ENCODE data around the gene CRELD1. TPM values are rescaled to one million over a fixed set of nuclear protein-coding genes. Genes with fewer than 3 reads are reported as not detected.

The CRELD1 gene
- total and polyA plus RNA-seq, 2 donors from 2014 or later = 43.2 to 56.7 TPM

- Histone ChIP-seq H3K4me1 (ENCODE audit: control insufficient read depth in 2 of 3, insufficient read depth in 2 of 3, low read depth in 1 of 3, low read length in 3 of 3) (peaks cover 0 to 3% (median 0%) of the 10 kb centered on the region in 3 donors), H3K9ac (ENCODE audit: low read length in 3 of 3) (no peak overlapping the region), H3K27me3 (ENCODE audit: control insufficient read depth, insufficient read depth, low read length) (no peaks in the 10 kb centered on the region), H3K36me3 (ENCODE audit: control insufficient read depth in 2 of 3, insufficient read depth in 3 of 3, low read length in 3 of 3) (no peaks in the 10 kb centered on the region), H3K27ac (ENCODE audit: low read depth in 2 of 2, low read length in 2 of 2) (no peak overlapping the region), H3K4me3 (ENCODE audit: low read length in 3 of 3) (no peak overlapping the region), H3K9me3 (ENCODE audit: control insufficient read depth in 2 of 3, insufficient read depth in 1 of 3, low read length in 3 of 3) (no peaks in the 10 kb centered on the region)
- TF ChIP-seq CTCF (IDR thresholded peaks at IDR 0.05; ENCODE audit: borderline replicate concordance, extremely low read depth, insufficient read depth) = no peak
- FAIRE-seq (no peak), DNase-seq (no peak)
- intact Hi-C loops (cut with DNase I) = no loop called here
Measured at GRCh38 chr3:9886328-9886727, 47.3 kb upstream of the CRELD1 start.

GRCh38 chr3:9887480-9887879, 46.2 kb upstream of the CRELD1 start:
- DNase-seq = no peak
- intact Hi-C loops (cut with DNase I) = no loop called here
- no peaks in the 10 kb centered on the region for H3K27me3 ChIP-seq (ENCODE audit: control insufficient read depth, insufficient read depth, low read length)
- no peak overlapping the region for H3K4me3 ChIP-seq (ENCODE audit: low read length in 3 of 3)
- H3K27ac ChIP-seq (ENCODE audit: low read depth in 2 of 2, low read length in 2 of 2) = no peak overlapping the region
- peaks cover 0 to 3% (median 0%) of the 10 kb centered on the region in 3 donors for H3K4me1 ChIP-seq (ENCODE audit: control insufficient read depth in 2 of 3, insufficient read depth in 2 of 3, low read depth in 1 of 3, low read length in 3 of 3)
- TF ChIP-seq CTCF (IDR thresholded peaks at IDR 0.05; ENCODE audit: borderline replicate concordance, extremely low read depth, insufficient read depth) = no peak
- no peak for FAIRE-seq
- no peaks in the 10 kb centered on the region for H3K9me3 ChIP-seq (ENCODE audit: control insufficient read depth in 2 of 3, insufficient read depth in 1 of 3, low read length in 3 of 3)
- peaks cover 0 to 1% (median under 1%) of the 10 kb centered on the region in 3 donors for H3K36me3 ChIP-seq (ENCODE audit: control insufficient read depth in 2 of 3, insufficient read depth in 3 of 3, low read length in 3 of 3)
- no peak overlapping the region for H3K9ac ChIP-seq (ENCODE audit: low read length in 3 of 3)

GRCh38 chr3:9888540-9888939, 45.1 kb upstream of the CRELD1 start:
- intact Hi-C loops (cut with DNase I) = no loop called here
- H3K4me3 ChIP-seq (ENCODE audit: low read length in 3 of 3) = no peak overlapping the region
- peaks cover 0 to 7% (median 6%) of the 10 kb centered on the region in 3 donors for H3K4me1 ChIP-seq (ENCODE audit: control insufficient read depth in 2 of 3, insufficient read depth in 2 of 3, low read depth in 1 of 3, low read length in 3 of 3)
- H3K27me3 ChIP-seq (ENCODE audit: control insufficient read depth, insufficient read depth, low read length) = no peaks in the 10 kb centered on the region
- no peaks in the 10 kb centered on the region for H3K9me3 ChIP-seq (ENCODE audit: control insufficient read depth in 2 of 3, insufficient read depth in 1 of 3, low read length in 3 of 3)
- no peak overlapping the region for H3K9ac ChIP-seq (ENCODE audit: low read length in 3 of 3)
- H3K27ac ChIP-seq (ENCODE audit: low read depth in 2 of 2, low read length in 2 of 2) = no peak overlapping the region
- no peak for FAIRE-seq
- H3K36me3 ChIP-seq (ENCODE audit: control insufficient read depth in 2 of 3, insufficient read depth in 3 of 3, low read length in 3 of 3) = peaks cover 0 to 11% (median 8%) of the 10 kb centered on the region in 3 donors
- no peak for DNase-seq
- no peak for TF ChIP-seq CTCF (IDR thresholded peaks at IDR 0.05; ENCODE audit: borderline replicate concordance, extremely low read depth, insufficient read depth)

- Histone ChIP-seq H3K9ac (ENCODE audit: low read length in 3 of 3) (no peak overlapping the region), H3K9me3 (ENCODE audit: control insufficient read depth in 2 of 3, insufficient read depth in 1 of 3, low read length in 3 of 3) (no peaks in the 10 kb centered on the region), H3K27ac (ENCODE audit: low read depth in 2 of 2, low read length in 2 of 2) (no peak overlapping the region), H3K36me3 (ENCODE audit: control insufficient read depth in 2 of 3, insufficient read depth in 3 of 3, low read length in 3 of 3) (peaks cover 0 to 11% (median 8%) of the 10 kb centered on the region in 3 donors), H3K4me3 (ENCODE audit: low read length in 3 of 3) (no peak overlapping the region), H3K27me3 (ENCODE audit: control insufficient read depth, insufficient read depth, low read length) (no peaks in the 10 kb centered on the region), H3K4me1 (ENCODE audit: control insufficient read depth in 2 of 3, insufficient read depth in 2 of 3, low read depth in 1 of 3, low read length in 3 of 3) (peaks cover 0 to 13% (median 9%) of the 10 kb centered on the region in 3 donors)
- no peak for FAIRE-seq
- DNase-seq = no peak
- no peak for TF ChIP-seq CTCF (IDR thresholded peaks at IDR 0.05; ENCODE audit: borderline replicate concordance, extremely low read depth, insufficient read depth)
- intact Hi-C loops (cut with DNase I) = no loop called here
Measured at GRCh38 chr3:9889405-9889804, 44.2 kb upstream of the CRELD1 start.

Measured in kidney (tissue), 14 donors.